ENCODE data around the gene LRRN2. TPM values are rescaled to one million over a fixed set of nuclear protein-coding genes. Genes with fewer than 3 reads are reported as not detected.

The LRRN2 gene
- total RNA-seq, 1 experiment from 2014 or later: 2.0 TPM

GRCh38 chr1:204658295-204658694 lies 27.2 kb downstream of the LRRN2 start:
- H3K27ac ChIP-seq (ENCODE audit: low read length): no peak overlapping the region
- H3K27me3 ChIP-seq (ENCODE audit: control insufficient read depth, insufficient read depth, low read length): 0 out of 2 replicates have a peak, but pooled peaks cover 2% of the 10 kb centered on the region
- ChIA-PET POLR2A (no interaction called here), CTCF (no interaction called here)
- no peak overlapping the region for H3K4me3 ChIP-seq (ENCODE audit: low read depth in 2 of 2, low read length in 2 of 2)
- TF ChIP-seq POLR2AphosphoS5 (IDR thresholded peaks at IDR 0.05; ENCODE audit: low read depth, low read length) (no peak), TCF7L2 (IDR thresholded peaks at IDR 0.05; ENCODE audit: low read depth, low read length) (no peak), SIN3A (IDR thresholded peaks at IDR 0.05; ENCODE audit: borderline replicate concordance, insufficient read depth, low read depth, low read length) (no peak), CTCF (IDR thresholded peaks at IDR 0.05) (no peak)
- TF ChIP-seq, protein P1, sequence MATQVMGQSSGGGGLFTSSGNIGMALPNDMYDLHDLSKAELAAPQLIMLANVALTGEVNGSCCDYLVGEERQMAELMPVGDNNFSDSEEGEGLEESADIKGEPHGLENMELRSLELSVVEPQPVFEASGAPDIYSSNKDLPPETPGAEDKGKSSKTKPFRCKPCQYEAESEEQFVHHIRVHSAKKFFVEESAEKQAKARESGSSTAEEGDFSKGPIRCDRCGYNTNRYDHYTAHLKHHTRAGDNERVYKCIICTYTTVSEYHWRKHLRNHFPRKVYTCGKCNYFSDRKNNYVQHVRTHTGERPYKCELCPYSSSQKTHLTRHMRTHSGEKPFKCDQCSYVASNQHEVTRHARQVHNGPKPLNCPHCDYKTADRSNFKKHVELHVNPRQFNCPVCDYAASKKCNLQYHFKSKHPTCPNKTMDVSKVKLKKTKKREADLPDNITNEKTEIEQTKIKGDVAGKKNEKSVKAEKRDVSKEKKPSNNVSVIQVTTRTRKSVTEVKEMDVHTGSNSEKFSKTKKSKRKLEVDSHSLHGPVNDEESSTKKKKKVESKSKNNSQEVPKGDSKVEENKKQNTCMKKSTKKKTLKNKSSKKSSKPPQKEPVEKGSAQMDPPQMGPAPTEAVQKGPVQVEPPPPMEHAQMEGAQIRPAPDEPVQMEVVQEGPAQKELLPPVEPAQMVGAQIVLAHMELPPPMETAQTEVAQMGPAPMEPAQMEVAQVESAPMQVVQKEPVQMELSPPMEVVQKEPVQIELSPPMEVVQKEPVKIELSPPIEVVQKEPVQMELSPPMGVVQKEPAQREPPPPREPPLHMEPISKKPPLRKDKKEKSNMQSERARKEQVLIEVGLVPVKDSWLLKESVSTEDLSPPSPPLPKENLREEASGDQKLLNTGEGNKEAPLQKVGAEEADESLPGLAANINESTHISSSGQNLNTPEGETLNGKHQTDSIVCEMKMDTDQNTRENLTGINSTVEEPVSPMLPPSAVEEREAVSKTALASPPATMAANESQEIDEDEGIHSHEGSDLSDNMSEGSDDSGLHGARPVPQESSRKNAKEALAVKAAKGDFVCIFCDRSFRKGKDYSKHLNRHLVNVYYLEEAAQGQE (IDR thresholded peaks at IDR 0.05; ENCODE audit: insufficient read depth in 1 of 2, low read depth in 2 of 2, low read length in 1 of 2): no peak
- no peaks in the 10 kb centered on the region for H3K9me3 ChIP-seq (ENCODE audit: control insufficient read depth, insufficient read depth, low read depth, low read length)
- DNase-seq (ENCODE audit: low read depth, low spot score) (no peak), ATAC-seq (no peak)
- no peaks in the 10 kb centered on the region for H3K4me1 ChIP-seq (ENCODE audit: control insufficient read depth, insufficient read depth, low read length)
- BruUV-seq (replicated peaks): no TSS peak
- intact Hi-C loops (cut with micrococcal nuclease; ENCODE audit: unreplicated experiment): no loop called here
- in situ Hi-C loops (cut with HindIII; ENCODE audit: low pct_unique_long_range_greater_than_20kb, low sequenced_read_pairs): no loop called here
- no peaks in the 10 kb centered on the region for H3K36me3 ChIP-seq (ENCODE audit: control insufficient read depth, insufficient read depth, low read length)

DNA sequence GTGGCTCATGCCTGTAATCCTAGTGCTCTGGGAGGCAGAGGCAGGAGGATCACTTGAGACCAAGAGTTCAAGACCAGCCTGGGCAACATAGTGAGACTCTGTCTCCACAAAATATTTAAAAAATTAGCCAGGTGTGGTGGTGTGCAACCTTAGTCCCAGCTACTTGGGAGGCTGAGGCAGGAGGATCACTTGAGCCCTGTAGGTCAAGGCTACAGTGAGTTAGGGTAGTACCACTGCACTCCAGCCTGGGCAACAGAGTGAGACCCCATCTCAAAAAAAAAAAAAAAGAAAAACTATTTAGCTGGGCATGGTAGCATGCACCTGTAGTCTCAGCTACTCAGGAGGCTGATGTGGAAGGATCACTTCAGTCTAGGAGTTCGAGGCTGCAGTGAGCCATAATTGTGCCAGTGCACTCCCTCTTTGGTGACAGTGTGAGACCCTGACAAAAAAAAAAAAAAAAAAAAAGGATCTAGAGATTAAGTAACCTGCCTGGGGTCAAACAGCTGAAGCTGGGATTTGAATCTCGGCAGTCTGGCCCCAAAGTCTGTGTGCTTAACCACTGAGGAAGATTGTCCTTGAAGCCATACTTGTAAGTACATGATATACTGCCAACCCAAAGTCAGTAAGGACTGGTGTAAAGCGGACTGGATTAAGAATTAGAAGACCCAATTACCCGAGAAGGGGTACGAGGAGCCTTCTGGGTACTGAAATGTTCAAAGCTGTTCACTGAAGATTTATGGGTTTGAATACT lies 31.8 kb downstream of the LRRN2 start:
- no peaks in the 10 kb centered on the region for H3K36me3 ChIP-seq (ENCODE audit: control insufficient read depth, insufficient read depth, low read length)
- ChIA-PET POLR2A (interaction anchor here (0.6 kb wide), 2 partner anchors 30 to 42 kb away, joined by 3 to 11 read pairs; no protein-coding TSS in a partner anchor), CTCF (no interaction called here)
- no TSS peak for BruUV-seq (replicated peaks)
- H3K27ac ChIP-seq (ENCODE audit: low read length): no peak overlapping the region
- H3K4me3 ChIP-seq (ENCODE audit: low read depth in 2 of 2, low read length in 2 of 2): no peak overlapping the region
- H3K27me3 ChIP-seq (ENCODE audit: control insufficient read depth, insufficient read depth, low read length): 0 out of 2 replicates have a peak, but pooled peaks cover 2% of the 10 kb centered on the region
- intact Hi-C loops (cut with micrococcal nuclease; ENCODE audit: unreplicated experiment) (no loop called here), in situ Hi-C loops (cut with HindIII; ENCODE audit: low pct_unique_long_range_greater_than_20kb, low sequenced_read_pairs) (no loop called here)
- no peak for ATAC-seq
- TF ChIP-seq TCF7L2 (IDR thresholded peaks at IDR 0.05; ENCODE audit: low read depth, low read length) (no peak), CTCF (IDR thresholded peaks at IDR 0.05) (no peak), SIN3A (IDR thresholded peaks at IDR 0.05; ENCODE audit: borderline replicate concordance, insufficient read depth, low read depth, low read length) (no peak), POLR2AphosphoS5 (IDR thresholded peaks at IDR 0.05; ENCODE audit: low read depth, low read length) (no peak)
- TF ChIP-seq, protein P1 (IDR thresholded peaks at IDR 0.05; ENCODE audit: insufficient read depth in 1 of 2, low read depth in 2 of 2, low read length in 1 of 2): no peak
- H3K9me3 ChIP-seq (ENCODE audit: control insufficient read depth, insufficient read depth, low read depth, low read length): no peaks in the 10 kb centered on the region
- DNase-seq (ENCODE audit: low read depth, low spot score): no peak
- H3K4me1 ChIP-seq (ENCODE audit: control insufficient read depth, insufficient read depth, low read length): no peaks in the 10 kb centered on the region
